HG02759 (cell line): ENCODE results near the gene ZSCAN12.
"Not testable (repeated sequence)": the region's sequence is repeated elsewhere in the genome, so short reads cannot be mapped to it uniquely, and the experiment has no call there.

ENCODE experiments used
- ATAC-seq: cut with Tn5 transposase; IDR thresholded peaks from one replicate; pipeline ENCODE4 v1.9.1; 2021; ENCODE audit warnings: mild to moderate bottlenecking, moderate library complexity; ENCODE audit not compliant: unreplicated experiment

The ZSCAN12 gene

DNA sequence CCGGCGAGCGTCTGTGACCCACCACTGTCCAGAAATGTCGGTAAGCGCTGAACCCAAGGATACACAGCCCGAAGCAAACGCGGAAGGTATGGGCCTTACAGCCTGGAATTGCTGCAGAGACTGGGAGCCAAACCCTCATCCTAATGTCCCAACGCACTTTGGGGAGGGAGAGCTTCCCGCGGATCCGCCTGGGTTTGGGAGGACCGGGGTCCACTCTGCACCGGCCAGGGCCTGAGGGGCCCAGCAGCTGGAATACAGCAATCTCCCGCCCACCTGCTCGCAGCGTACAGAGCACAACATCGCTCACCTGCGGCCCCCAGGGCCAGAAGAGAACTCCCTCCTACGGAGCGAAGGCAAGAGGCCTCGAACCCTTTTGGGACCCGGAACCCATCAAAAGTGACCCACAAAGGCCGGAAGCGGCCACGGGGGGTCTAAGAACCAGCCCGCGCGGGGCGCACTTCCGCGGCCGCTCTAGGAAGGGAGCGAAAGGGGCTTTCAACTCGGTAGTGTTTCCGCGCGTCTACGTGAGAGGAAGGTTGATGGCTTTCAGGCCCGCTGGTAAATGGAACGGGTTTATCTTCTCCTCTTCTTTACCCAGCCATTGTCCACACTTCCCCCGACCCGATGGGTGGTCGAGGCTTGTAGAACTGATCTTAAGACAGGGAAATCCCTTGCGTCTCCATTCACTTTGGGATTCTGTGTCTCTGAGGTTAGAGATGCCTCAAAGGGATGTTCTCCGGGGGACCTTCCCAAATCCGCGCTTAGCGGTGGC lies at the start of gene ZSCAN12:
TSS of gene ZSCAN12 (minus strand) at position 398 of the 772 bp plus-strand sequence. CDS start 1,342 bp downstream, outside the sequence.
- peak; percentile 92 for ATAC-seq

DNA sequence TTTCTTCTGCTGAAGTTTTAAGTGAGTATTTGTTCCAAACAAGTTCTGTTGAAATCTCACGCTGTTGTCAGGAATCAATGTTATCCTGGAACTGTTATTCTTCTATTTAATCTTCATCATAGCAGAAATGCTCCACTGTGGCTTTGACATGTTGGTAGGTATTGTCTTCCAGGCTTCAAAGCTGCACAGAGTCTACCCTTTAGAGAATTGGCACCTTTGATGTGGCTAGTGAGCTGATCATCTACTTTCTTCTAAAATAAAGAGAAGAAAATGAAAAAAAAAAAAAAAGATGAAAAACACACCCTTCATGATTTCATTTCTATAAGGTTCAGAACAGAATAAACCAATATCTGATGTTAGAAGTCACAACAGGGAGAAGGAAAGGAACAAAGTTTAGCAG lies 49.5 kb upstream of the ZSCAN12 start:
- no peak for ATAC-seq

DNA sequence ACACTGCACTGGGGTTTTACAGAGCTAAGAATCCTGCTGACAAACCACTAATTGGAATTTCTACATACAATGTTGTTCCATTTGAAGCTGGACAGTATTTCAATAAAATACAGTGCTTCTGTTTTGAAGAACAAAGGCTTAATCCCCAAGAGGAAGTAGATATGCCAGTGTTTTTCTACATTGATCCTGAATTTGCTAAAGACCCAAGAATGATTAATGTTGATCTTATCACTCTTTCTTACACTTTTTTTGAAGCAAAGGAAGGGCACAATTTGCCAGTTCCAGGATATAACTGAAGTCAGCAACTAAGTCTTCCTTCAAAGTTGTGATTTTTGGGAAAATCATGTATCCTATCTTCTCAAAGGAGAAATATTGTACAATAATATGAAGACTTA lies 48.0 kb upstream of the ZSCAN12 start:
- ATAC-seq, result not testable (repeated sequence)

DNA sequence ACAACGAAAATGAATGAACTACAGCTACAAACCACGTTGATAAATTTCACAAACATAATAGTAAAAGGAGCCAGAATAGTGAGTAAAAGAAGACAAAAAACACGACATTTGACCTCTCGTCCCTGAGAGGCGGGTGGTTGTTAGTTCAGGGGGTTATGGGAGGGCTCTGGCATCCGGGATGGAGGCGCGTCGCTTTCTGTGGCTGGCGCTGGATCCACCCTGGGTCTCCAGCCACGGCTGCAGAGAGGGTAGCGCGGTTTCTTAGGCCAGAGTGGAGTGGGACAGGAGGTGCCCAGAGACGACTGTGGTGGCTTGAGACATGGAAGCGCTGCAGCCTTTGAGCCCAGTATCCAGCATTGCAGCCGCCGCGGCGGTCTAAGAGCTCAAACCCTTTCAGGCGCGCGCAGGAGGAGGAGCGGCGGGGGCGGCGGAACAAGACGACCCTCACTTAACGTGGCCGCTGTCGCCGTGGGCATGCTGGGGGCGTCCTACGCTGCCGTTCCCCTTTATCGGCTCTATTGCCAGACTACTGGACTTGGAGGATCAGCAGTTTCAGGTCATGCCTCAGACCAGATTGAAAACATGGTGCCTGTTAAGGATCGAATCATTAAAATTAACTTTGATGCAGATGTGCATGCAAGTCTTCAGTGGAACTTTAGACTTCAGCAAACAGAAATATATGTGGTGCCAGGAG lies 47.4 kb upstream of the ZSCAN12 start:
- no peak for ATAC-seq

DNA sequence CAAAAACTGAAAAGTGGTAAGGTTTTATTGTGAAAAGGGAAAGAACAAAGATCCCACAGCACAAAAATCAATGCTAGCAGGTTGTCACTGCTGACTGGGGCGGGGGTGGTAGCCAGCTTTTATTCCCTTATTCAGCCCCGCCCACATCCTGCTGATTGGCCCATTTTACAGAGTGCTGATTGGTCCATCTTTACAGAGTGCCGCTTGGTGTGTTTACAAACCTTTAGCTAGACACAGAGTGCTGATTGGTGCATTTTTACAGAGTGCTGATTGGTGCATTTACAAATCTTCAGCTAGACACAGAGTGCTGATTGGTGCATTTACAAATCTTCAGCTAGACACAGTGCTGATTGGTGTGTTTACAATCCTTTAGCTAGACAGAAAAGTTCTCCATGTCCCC lies 45.2 kb upstream of the ZSCAN12 start:
- ATAC-seq, result not testable (repeated sequence)

DNA sequence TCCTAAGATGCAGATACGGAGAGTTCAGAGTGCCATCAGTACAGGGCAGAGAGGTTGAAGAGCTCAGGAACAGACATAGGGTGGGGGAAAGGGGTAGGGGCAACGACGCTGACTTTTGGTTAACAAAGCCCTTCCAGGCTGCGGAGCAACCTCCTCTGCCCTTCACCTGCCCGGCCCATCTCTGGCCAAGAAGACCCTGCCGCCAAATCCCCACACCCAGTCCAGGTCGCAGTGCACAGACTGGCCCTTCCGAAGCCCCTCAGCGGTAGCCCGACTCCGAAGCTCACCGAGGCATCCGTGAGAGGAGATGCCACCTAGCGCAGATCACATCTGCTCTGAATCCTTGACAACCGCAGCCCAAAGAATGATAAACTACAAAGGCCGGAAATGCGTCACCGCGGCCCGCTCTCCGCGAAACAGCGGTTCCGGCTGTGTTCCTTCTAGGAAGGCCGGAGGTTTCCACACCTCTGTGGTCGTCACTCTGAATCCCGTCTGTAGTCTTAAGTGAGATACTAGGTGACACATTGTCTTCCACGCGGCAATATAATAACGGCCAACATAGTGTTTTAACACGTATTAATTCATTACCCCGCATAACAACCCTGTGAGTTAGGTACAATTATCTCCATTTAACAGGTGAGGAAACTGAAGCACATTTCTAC lies 43.7 kb upstream of the ZSCAN12 start, which contains the start of gene ZSCAN23:
TSS of gene ZSCAN23 (minus strand) at position 380 of the 662 bp plus-strand sequence. CDS start 7,225 bp downstream, outside the sequence.
- ATAC-seq, result peak; percentile 95

DNA sequence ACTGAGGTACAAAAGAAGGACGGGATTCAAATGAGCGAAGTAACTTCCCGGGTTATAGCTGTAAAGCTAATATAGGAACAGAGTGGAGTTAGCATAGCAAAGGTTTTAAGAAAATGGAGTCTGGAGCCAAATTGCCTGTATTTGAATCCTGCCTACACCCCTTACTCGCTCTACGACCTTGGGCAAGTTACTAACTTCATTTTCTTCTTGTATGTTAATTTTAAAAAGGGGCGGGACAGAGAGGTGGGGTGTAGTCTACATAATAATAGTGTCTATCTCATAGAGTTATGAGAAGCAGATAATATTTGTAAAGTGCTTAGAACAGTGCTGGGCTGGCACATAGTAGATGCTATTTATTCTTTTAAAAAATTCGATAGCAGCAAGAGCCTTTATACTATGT lies 43.0 kb upstream of the ZSCAN12 start:
- no peak for ATAC-seq

DNA sequence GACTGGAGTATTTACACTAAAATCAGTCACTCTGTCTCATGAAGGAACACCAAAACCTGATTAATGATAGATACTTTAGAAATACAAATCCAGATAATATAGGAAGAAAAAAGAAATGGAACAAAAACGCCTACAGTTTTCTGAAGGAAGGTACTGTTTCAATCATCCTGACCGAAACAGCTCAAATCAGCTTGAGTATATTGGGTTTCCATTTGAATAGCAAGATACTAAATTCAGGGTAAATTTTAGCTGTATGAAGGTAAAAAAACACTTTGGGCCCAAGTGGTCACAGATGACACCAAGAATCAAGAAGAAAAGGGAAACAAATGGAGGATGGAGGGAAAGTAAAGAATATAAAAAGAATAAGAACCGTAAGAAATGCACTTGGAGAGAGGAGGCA lies 36.9 kb upstream of the ZSCAN12 start:
- ATAC-seq, result no peak

DNA sequence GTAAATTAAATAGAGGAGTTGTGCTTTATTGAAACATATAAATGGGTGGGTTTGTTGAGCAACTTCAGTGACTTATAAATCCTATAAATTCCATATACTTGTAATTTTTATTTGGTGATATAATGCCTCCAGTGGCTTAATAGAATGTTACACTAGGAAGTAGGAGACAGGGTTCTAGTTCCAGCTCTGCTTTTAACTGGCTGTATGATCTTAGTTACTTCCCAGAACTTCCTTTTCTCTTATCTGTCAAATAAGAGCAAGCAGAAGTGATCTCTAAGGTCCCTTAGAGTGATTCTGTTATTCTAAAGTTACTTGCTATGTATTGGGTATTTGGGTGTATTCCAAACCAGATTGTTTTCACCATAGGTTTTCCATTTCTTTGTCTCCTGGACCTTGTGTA lies 33.6 kb upstream of the ZSCAN12 start:
- ATAC-seq, result no peak

DNA sequence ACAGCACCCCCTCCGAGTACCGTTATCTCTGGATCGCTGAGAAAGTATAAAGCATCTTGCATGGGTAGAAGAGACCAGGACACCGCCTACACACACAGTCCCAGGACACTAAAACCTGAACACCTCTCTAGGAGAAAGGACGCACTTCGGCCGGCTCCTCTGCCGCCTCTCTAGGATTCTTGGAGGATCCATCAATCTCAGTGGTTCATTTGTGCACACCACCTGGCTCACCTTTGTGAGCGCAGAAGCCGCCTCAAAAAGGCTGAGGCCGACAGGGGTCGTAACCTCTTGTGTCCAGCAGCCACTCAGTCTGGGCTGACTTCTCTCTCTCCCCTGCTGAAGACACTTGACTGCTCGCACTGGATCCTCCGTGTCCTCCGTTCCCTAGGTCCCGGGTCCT lies 30.2 kb upstream of the ZSCAN12 start:
- ATAC-seq, result no peak

DNA sequence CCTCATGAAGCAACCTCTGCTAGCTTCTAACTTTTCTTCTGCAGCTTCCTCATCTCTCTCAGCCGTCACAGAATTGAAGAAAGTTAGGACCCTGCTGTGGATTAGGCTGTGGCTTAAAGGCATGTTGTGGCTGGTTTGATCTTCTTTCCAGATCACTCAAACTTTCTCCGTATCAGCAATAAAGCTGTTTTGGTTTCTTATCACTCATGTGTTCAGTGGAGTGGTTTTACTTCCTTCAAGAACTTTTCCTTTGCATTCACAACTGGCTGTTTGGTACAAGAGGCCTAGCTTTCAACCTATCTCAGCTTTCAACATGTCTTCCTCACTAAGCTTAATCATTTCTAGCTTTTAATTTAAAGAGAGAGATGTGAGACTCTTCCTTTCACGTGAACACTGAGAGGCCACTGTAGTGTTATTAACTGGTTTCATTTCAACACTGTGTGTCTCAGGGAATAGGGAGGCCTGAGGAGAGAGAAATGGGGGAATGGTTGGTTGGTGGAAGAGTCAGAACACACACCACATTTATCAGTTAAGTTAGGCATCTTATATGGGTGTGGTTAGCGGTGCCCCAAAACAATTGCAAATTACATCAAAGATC lies 26.5 kb upstream of the ZSCAN12 start:
- no peak for ATAC-seq

DNA sequence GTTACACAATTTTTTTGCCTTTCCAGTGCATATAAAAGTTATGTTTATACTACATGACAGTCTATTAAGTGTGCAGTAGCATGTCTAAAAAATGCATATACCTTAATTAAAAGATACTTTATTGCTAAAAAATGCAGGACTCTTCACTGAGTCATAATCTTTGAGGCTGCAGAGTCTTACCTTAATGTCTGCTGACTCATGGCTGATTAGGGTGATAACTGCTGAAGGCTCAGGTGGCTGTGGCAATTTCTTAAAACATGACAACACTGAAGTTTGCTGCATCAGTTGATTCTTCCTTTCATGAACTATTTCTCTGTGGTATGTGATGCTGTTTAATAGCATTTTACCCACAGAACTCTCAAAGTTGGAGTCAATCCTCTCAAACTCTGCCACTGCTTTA lies 24.6 kb upstream of the ZSCAN12 start:
- ATAC-seq, result no peak

DNA sequence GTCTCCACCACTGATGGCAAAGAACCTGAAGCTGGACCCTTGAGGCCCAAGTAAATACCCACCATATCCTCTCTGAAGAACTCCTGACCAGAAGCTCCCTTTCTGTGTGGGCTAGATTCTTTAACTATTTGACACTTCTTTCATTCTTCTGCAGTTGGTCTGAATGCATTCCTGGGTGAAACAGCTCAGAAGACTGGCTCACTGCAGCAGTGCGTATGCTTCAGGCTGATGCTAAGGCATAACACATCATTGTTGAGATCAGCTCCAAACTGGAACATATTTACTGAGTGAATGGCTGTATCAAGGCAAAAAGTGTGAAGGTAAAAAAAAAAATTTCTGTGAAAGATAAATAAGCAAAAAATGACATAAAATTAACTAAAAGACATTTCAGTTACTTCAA lies 24.0 kb upstream of the ZSCAN12 start:
- no peak for ATAC-seq

DNA sequence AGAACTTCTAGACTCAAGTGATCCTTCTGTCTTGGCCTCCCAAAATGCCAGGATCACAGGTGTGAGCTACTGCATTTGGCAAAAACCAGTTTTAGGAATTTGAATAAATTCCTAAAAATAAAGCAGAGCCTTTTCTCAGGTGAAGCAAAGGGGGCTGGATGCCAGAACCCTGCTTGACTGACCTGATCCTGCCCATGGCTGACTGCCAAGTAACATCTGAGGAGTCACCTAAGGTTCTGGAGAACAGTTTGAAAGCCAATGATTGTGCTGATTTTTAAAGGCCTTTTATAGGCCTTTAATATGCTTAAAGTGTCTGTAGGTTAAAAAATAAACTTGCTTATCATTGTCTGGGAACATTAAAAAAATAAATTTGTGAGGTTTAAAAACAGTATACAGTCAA lies 14.1 kb upstream of the ZSCAN12 start:
- no peak for ATAC-seq

DNA sequence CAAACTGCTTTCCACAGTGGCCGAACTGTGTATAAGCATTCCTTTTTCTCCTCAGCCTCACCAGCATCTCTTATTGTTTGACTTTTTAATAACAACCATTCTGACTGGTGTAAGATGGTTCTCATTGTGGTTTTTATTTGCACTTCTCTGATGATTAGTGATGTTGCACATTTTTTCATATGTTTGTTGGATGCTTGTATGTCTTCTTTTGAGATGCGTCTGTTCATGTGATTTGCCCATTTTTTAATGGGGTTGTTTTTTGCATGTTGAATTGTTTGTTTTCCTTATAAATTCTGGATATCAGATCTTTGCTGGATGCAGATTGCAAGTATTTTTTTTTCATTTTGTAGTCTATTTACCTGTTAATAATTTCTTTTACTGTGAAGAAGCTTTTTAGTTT lies 11.2 kb upstream of the ZSCAN12 start:
- no peak for ATAC-seq

DNA sequence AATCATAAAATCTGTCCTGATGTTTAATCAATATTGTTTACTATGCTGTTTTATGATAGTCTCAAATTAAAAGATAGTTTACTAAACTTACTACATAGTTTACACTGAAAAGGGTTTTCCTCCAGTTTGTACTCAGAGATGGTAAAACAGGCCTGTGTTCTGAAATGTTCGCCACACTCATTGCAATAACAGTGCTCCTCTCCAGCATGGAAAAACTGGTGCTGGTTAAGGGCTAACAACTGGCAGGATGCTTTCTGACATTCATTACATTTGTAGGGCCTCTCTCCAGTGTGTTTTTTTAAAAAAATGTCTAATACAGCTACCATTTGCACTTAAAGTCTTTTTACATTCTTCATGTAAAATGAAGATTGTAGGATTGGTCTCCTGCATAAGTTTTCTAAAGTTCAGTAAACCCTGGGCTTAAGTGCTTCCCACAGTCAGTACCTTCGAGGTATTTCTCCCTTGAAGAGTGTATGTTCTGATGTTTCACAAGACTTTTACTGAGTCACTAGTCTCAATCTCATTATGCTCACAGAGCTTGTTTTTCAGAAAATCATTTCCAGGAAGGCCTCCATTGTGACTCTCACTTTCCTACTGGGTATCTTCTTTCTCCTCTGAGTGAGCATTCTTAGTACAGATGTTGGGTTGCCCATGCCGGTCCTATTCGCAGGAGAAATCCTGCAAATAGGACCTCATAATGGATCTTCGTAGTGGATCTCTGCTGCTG lies 8.7 kb upstream of the ZSCAN12 start:
- ATAC-seq, result no peak

DNA sequence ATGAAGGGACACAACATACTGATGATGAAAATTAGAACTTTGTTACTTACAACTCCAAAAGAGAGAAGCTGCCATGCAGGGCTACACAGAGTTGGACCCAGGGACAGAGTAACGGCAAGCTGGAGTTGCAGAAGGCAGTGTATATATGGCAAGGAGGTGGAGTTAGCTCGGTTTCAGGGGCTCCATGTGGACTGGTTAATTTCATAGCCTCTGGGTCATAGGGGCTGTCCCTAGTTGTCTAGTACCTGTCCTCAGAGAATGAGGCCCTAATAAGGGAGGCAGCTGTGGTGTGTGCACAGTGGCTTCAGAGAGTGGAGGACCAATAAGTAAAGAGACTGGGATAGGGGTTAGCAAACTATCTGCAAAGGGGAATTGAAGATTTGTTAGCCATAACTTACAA lies 7.9 kb upstream of the ZSCAN12 start:
- no peak for ATAC-seq

DNA sequence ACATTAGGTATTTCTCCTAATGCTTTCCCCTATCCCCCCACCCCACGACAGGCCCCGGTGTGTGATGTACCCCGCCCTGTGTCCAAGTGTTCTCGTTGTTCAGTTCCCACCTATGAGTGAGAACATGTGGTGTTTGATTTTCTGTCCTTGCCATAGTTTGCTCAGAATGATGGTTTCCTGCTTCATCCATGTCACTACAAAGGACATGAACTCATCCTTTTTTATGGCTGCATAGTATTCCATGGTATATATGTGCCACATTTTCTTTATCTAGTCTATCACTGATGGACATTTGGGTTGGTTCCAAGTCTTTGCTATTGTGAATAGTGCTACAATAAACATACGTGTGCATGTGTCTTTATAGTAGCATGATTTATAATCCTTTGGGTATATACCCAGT lies 4.4 kb upstream of the ZSCAN12 start:
- not testable (repeated sequence) for ATAC-seq

DNA sequence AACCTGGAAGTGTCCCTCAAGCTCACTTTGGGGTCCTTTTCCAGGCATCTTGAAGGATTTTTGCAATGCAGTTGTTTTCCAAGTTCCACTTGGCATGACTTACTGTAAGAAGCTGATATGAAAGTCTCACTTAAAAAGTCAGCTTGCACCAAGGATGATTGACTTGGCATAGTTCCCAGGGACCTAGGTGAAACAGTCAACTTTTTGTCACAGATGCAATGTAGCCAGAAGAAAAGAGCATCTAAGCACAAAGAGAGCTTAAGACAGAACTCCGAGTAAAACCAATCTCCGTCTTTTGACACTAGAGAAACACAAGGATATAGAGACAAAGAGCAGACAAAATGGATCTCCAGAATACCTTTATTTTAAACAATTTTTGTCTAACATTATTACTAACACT lies 2.6 kb upstream of the ZSCAN12 start:
- no peak for ATAC-seq

DNA sequence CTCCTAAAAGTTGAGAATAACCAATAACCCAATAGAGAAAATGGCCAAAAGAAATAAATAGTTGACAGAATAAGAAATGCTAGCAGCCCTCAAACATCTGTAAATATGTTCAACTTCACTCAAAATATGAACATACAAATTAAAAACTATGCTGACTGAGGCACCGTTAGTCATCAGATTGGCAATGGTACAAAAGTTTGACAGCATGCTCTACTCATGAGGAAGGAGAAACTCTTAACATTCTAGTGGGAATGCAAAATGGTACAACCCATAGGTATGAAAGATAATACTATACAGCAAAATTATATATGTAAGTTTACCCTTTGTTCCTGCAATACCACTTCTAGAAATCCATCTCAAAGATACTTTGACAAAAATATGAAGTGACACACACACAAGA lies 1.6 kb upstream of the ZSCAN12 start:
- ATAC-seq, result no peak

DNA sequence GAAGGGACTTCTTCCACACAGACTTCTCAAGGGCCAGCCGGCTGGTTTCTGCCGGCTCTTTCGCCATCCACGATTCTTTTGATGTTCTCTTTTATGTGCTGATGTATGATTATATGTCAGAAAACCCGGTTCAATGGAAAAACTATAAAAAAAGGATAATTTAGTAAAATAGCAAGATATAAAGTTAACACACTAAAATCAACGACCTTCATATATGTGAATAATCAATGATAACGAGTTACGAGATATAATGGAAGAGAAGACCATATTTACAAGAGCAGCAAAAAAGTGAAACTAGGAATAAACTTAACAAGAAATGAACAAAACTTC lies 540 bp upstream of the ZSCAN12 start:
- no peak for ATAC-seq
